ENCODE measurements around the gene MLST8. TPM values are rescaled to one million over a fixed set of nuclear protein-coding genes. Genes with fewer than 3 reads are reported as not detected.

MLST8 gene
- total RNA-seq, 4 donors from 2014 or later = 9.3 to 32.8 (median 21.5) TPM

DNA sequence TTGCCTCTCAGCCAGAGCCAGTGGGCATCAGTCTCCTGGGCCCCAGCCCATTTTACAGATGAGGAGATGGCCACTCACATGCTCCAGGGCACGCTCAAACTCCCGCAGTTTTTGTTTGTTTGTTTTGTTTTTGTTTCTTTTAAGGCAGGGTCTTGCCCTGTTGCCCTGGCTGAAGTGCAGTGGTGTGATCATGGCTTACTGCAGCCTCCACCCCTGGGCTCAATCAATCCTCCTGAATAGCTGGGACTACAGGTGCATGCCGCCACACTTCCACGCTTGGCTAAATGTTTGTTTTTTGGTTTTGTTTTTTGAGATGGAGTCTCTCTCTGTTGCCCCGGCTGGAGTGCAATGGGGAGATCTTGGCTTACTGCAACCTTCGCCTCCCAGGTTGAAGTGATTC lies 21.7 kb downstream of the MLST8 start:
- H3K9me3 ChIP-seq = no peaks in the 10 kb centered on the region
- TF ChIP-seq, protein P1, sequence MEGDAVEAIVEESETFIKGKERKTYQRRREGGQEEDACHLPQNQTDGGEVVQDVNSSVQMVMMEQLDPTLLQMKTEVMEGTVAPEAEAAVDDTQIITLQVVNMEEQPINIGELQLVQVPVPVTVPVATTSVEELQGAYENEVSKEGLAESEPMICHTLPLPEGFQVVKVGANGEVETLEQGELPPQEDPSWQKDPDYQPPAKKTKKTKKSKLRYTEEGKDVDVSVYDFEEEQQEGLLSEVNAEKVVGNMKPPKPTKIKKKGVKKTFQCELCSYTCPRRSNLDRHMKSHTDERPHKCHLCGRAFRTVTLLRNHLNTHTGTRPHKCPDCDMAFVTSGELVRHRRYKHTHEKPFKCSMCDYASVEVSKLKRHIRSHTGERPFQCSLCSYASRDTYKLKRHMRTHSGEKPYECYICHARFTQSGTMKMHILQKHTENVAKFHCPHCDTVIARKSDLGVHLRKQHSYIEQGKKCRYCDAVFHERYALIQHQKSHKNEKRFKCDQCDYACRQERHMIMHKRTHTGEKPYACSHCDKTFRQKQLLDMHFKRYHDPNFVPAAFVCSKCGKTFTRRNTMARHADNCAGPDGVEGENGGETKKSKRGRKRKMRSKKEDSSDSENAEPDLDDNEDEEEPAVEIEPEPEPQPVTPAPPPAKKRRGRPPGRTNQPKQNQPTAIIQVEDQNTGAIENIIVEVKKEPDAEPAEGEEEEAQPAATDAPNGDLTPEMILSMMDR (IDR thresholded peaks at IDR 0.05) = no peak
- TF ChIP-seq POLR2A (IDR thresholded peaks at IDR 0.05) = no peak
- no peaks in the 10 kb centered on the region for H3K36me3 ChIP-seq
- no peak overlapping the region for H3K4me3 ChIP-seq
- peaks cover 0 to 13% of the 10 kb centered on the region in 2 donors for H3K4me1 ChIP-seq
- H3K27me3 ChIP-seq = no peaks in the 10 kb centered on the region
- intact Hi-C loops (cut with DNase I; ENCODE audit: low total_unique reads) = no loop called here
- no peak for DNase-seq
- no peak overlapping the region for H3K27ac ChIP-seq

DNA sequence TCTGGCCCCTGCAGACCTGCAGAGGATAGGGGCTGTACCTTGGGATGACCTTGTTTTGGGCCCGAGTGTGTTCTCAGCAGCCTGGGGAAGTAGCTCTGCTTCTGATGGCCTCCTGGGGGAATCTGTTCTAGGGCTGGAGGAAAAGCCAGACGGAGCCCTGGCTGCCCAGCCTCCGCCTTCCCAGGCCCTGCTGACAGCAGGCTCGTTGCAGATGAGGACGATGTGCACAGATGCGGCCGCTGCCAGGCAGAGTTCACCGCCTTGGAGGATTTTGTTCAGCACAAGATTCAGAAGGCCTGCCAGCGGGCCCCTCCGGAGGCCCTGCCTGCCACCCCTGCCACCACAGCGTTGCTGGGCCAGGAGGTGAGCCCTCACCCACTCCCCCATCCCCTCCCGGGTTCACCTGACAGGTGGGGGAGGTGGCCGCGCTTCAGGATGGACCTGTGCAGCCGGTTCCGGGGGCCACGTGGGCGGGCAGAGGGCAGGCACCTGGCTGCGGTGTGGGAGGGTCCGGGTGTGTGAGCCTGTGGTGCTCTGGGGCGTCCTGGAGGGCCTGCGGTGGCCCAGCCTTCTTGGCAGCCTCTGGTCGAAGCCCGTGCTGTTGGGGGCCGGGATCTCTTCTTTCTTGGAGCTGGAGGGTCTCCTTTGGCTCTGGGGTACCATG lies 23.0 kb downstream of the MLST8 start:
- no peaks in the 10 kb centered on the region for H3K27me3 ChIP-seq
- no peak for DNase-seq
- no peak overlapping the region for H3K27ac ChIP-seq
- intact Hi-C loops (cut with DNase I; ENCODE audit: low total_unique reads) = no loop called here
- H3K9me3 ChIP-seq = no peaks in the 10 kb centered on the region
- no peak overlapping the region for H3K4me3 ChIP-seq
- no peak for TF ChIP-seq POLR2A (IDR thresholded peaks at IDR 0.05)
- TF ChIP-seq, protein P1 (IDR thresholded peaks at IDR 0.05) = no peak
- no peaks in the 10 kb centered on the region for H3K36me3 ChIP-seq
- H3K4me1 ChIP-seq = peaks cover 0 to 13% of the 10 kb centered on the region in 2 donors

- intact Hi-C loops (cut with DNase I; ENCODE audit: low total_unique reads) = no loop called here
- H3K27ac ChIP-seq = no peak overlapping the region
- no peaks in the 10 kb centered on the region for H3K36me3 ChIP-seq
- peaks cover 0 to 12% of the 10 kb centered on the region in 2 donors for H3K4me1 ChIP-seq
- TF ChIP-seq, protein P1 (IDR thresholded peaks at IDR 0.05) = no peak
- TF ChIP-seq POLR2A (IDR thresholded peaks at IDR 0.05) = no peak
- H3K9me3 ChIP-seq = no peaks in the 10 kb centered on the region
- no peak for DNase-seq
- no peak overlapping the region for H3K4me3 ChIP-seq
- H3K27me3 ChIP-seq = no peaks in the 10 kb centered on the region
Measured at GRCh38 chr16:2229091-2229490, 23.8 kb downstream of the MLST8 start.

DNA sequence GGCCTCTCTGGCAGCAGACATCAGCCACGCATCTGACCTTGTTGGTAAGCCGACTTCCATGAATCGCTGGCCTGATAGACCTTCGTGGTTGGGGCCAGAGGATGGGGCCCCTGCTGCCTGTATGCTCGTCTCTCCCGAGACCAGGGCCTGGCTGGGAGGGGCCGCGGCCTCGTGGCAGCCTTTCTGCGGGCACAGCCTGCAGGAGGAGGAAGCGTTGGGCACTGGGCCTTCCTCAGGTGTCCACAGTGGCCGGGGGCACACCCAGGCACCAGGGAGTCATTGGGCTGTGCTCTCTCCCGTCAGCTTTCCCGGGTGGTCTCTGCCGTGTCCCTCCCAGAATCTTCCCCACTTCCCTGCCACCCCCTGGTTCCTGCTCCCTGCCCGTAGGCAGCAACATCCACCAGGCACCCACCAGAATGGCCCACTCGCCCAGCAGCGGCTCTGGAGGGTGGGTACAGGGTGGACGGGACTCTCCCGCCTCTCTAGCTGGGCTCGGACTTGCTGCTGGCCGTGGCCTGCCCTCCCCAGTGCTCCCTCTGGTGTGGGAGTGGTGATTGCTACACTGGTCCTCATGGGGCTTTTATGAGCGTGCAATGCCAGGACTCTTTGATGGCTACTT lies 24.5 kb downstream of the MLST8 start:
- H3K36me3 ChIP-seq = no peaks in the 10 kb centered on the region
- peaks cover 0 to 6% of the 10 kb centered on the region in 2 donors for H3K4me1 ChIP-seq
- intact Hi-C loops (cut with DNase I; ENCODE audit: low total_unique reads) = no loop called here

GRCh38 chr16:2230376-2230775 lies 25.1 kb downstream of the MLST8 start:
- Histone ChIP-seq H3K27ac (no peak overlapping the region), H3K36me3 (no peaks in the 10 kb centered on the region), H3K4me1 (no peaks in the 10 kb centered on the region), H3K4me3 (no peak overlapping the region), H3K27me3 (no peaks in the 10 kb centered on the region), H3K9me3 (no peaks in the 10 kb centered on the region)
- TF ChIP-seq, protein P1 (IDR thresholded peaks at IDR 0.05) = no peak
- no peak for TF ChIP-seq POLR2A (IDR thresholded peaks at IDR 0.05)
- intact Hi-C loops (cut with DNase I; ENCODE audit: low total_unique reads) = no loop called here
- DNase-seq = no peak

More for the DNA sequence above, 24.5 kb downstream of the MLST8 start:
- no peak overlapping the region for H3K27ac ChIP-seq
- TF ChIP-seq, protein P1 (IDR thresholded peaks at IDR 0.05) = no peak
- TF ChIP-seq POLR2A (IDR thresholded peaks at IDR 0.05) = no peak
- no peak for DNase-seq
- no peaks in the 10 kb centered on the region for H3K27me3 ChIP-seq
- no peaks in the 10 kb centered on the region for H3K9me3 ChIP-seq
- no peak overlapping the region for H3K4me3 ChIP-seq

Measured in uterus (tissue), 4 donors.